Measurements from ENCODE around the gene RASGRF1. TPM values are rescaled to one million over a fixed set of nuclear protein-coding genes. Genes with fewer than 3 reads are reported as not detected.

The RASGRF1 gene
- polyA plus RNA-seq, 1 donor from 2014 or later, result 11.0 TPM

DNA sequence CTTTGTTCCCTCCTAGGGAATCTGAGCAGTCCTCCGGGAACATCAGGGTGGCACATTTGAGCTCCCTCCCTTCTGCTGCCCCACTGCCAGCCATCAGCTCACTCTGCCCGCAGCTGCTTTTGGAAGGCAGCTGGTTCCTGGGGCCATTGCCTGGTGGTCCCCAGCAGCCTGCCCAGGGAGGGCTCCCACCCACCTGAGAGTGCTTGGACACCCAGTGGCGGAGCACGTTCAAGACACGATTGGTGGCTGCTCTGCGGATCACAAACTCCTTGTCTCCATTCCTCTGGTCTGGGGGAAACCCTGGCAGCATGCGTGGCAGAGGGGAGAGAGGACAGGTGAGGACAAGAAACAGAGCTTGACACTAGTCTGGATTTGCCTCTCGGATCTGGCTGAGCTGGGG is 92.1 kb downstream of the RASGRF1 start:
- Histone ChIP-seq H3K36me3 (ENCODE audit: insufficient read depth, low read length) (no peaks in the 10 kb centered on the region), H3K9ac (ENCODE audit: low read length) (no peak overlapping the region), H3K27me3 (ENCODE audit: insufficient read depth, low read depth, low read length) (no peaks in the 10 kb centered on the region), H3K9me3 (ENCODE audit: low read length) (no peaks in the 10 kb centered on the region), H4K20me1 (ENCODE audit: insufficient read depth) (no peaks in the 10 kb centered on the region), H3K79me2 (replicated peaks; ENCODE audit: insufficient read depth, low read length) (no peaks in the 10 kb centered on the region), H2AFZ (ENCODE audit: low read depth, low read length) (no peak overlapping the region), H3K27ac (ENCODE audit: low read length) (no peak overlapping the region), H3K4me2 (ENCODE audit: low read length) (no peak overlapping the region), H3F3A (ENCODE audit: insufficient read depth, low read length, poor library complexity, severe bottlenecking) (no peaks in the 10 kb centered on the region), H3K9me2 (ENCODE audit: insufficient read depth, low read length) (no peaks in the 10 kb centered on the region), H3K4me3 (ENCODE audit: low read length) (no peak overlapping the region)
- TF ChIP-seq SMC3 (conservative IDR thresholded peaks at IDR 0.05; ENCODE audit: poor library complexity) (no peak), MXI1 (conservative IDR thresholded peaks at IDR 0.05; ENCODE audit: poor library complexity, severe bottlenecking) (no peak), EP300 (conservative IDR thresholded peaks at IDR 0.05; ENCODE audit: poor library complexity, severe bottlenecking) (no peak), RAD21 (conservative IDR thresholded peaks at IDR 0.05) (no peak)

- H3K4me3 ChIP-seq (ENCODE audit: low read length), result no peak overlapping the region
Observed at GRCh38 chr15:78997981-78998499, 92.5 kb downstream of the RASGRF1 start.

More at GRCh38 chr15:78997981-78998499, 92.5 kb downstream of the RASGRF1 start:
- no peaks in the 10 kb centered on the region for H4K20me1 ChIP-seq (ENCODE audit: insufficient read depth)
- H3K79me2 ChIP-seq (replicated peaks; ENCODE audit: insufficient read depth, low read length), result no peaks in the 10 kb centered on the region
- H3F3A ChIP-seq (ENCODE audit: insufficient read depth, low read length, poor library complexity, severe bottlenecking), result no peaks in the 10 kb centered on the region
- H3K9ac ChIP-seq (ENCODE audit: low read length), result no peak overlapping the region
- no peak overlapping the region for H2AFZ ChIP-seq (ENCODE audit: low read depth, low read length)
- TF ChIP-seq POLR2AphosphoS5 (IDR thresholded peaks at IDR 0.05) (no peak), EP300 (conservative IDR thresholded peaks at IDR 0.05; ENCODE audit: poor library complexity, severe bottlenecking) (no peak), RAD21 (conservative IDR thresholded peaks at IDR 0.05) (no peak), EZH2 (IDR thresholded peaks at IDR 0.05; ENCODE audit: borderline replicate concordance, insufficient read depth, low read length, poor library complexity, severe bottlenecking) (no peak), MXI1 (conservative IDR thresholded peaks at IDR 0.05; ENCODE audit: poor library complexity, severe bottlenecking) (no peak), SMC3 (conservative IDR thresholded peaks at IDR 0.05; ENCODE audit: poor library complexity) (no peak), TAF1 (IDR thresholded peaks at IDR 0.05; ENCODE audit: low read depth) (no peak)
- TF ChIP-seq, protein P1, sequence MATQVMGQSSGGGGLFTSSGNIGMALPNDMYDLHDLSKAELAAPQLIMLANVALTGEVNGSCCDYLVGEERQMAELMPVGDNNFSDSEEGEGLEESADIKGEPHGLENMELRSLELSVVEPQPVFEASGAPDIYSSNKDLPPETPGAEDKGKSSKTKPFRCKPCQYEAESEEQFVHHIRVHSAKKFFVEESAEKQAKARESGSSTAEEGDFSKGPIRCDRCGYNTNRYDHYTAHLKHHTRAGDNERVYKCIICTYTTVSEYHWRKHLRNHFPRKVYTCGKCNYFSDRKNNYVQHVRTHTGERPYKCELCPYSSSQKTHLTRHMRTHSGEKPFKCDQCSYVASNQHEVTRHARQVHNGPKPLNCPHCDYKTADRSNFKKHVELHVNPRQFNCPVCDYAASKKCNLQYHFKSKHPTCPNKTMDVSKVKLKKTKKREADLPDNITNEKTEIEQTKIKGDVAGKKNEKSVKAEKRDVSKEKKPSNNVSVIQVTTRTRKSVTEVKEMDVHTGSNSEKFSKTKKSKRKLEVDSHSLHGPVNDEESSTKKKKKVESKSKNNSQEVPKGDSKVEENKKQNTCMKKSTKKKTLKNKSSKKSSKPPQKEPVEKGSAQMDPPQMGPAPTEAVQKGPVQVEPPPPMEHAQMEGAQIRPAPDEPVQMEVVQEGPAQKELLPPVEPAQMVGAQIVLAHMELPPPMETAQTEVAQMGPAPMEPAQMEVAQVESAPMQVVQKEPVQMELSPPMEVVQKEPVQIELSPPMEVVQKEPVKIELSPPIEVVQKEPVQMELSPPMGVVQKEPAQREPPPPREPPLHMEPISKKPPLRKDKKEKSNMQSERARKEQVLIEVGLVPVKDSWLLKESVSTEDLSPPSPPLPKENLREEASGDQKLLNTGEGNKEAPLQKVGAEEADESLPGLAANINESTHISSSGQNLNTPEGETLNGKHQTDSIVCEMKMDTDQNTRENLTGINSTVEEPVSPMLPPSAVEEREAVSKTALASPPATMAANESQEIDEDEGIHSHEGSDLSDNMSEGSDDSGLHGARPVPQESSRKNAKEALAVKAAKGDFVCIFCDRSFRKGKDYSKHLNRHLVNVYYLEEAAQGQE (IDR thresholded peaks at IDR 0.05; ENCODE audit: borderline replicate concordance), result no peak
- TF ChIP-seq, protein P2, sequence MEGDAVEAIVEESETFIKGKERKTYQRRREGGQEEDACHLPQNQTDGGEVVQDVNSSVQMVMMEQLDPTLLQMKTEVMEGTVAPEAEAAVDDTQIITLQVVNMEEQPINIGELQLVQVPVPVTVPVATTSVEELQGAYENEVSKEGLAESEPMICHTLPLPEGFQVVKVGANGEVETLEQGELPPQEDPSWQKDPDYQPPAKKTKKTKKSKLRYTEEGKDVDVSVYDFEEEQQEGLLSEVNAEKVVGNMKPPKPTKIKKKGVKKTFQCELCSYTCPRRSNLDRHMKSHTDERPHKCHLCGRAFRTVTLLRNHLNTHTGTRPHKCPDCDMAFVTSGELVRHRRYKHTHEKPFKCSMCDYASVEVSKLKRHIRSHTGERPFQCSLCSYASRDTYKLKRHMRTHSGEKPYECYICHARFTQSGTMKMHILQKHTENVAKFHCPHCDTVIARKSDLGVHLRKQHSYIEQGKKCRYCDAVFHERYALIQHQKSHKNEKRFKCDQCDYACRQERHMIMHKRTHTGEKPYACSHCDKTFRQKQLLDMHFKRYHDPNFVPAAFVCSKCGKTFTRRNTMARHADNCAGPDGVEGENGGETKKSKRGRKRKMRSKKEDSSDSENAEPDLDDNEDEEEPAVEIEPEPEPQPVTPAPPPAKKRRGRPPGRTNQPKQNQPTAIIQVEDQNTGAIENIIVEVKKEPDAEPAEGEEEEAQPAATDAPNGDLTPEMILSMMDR (IDR thresholded peaks at IDR 0.05; ENCODE audit: poor library complexity, severe bottlenecking), result no peak
- H3K9me3 ChIP-seq (ENCODE audit: low read length), result no peaks in the 10 kb centered on the region
- H3K27me3 ChIP-seq (ENCODE audit: insufficient read depth, low read depth, low read length), result no peaks in the 10 kb centered on the region
- no peak overlapping the region for H3K27ac ChIP-seq (ENCODE audit: low read length)
- H3K36me3 ChIP-seq (ENCODE audit: insufficient read depth, low read length), result no peaks in the 10 kb centered on the region
- H3K4me2 ChIP-seq (ENCODE audit: low read length), result no peak overlapping the region
- H3K9me2 ChIP-seq (ENCODE audit: insufficient read depth, low read length), result no peaks in the 10 kb centered on the region

All from neural cell (in vitro differentiated cells).